HG02642 (cell line): ENCODE data around the gene SLC39A11.
"Not testable (repeated sequence)": the region's sequence is repeated elsewhere in the genome, so short reads cannot be mapped to it uniquely, and the experiment has no call there.

Source experiments
- ATAC-seq: cut with Tn5 transposase; IDR thresholded peaks from one replicate; pipeline ENCODE4 v1.9.1; 2021; ENCODE audit warnings: mild to moderate bottlenecking; ENCODE audit not compliant: unreplicated experiment, poor library complexity

Gene SLC39A11

GRCh38 chr17:72812823-72813222, 279.7 kb downstream of the SLC39A11 start:
- no peak for ATAC-seq

GRCh38 chr17:72811976-72812687, 280.4 kb downstream of the SLC39A11 start:
- ATAC-seq = no peak

DNA sequence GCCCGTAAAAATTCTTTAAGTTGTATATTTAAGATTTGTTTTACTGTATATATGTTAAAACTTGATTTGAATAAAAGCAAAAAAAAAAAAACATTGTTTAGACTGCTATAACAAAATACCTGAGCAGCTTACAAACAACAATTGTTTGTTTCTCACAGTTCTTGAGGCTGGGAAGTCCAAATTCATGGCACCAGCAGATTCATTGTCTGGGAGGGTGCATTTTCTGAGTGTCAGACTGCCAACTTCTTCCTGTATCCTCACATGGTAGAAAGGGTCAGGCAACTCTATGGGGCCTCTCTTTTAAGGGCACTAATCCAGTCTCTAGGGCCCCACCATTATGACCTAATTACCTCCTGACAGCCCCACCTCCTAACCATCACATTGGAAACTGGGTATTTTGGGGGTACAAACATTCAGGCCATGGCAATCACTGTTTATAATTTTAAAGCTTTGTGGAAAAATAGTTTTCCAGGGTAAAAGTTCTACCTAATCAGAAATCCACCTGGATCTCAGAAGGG, 281.4 kb downstream of the SLC39A11 start:
- no peak for ATAC-seq

DNA sequence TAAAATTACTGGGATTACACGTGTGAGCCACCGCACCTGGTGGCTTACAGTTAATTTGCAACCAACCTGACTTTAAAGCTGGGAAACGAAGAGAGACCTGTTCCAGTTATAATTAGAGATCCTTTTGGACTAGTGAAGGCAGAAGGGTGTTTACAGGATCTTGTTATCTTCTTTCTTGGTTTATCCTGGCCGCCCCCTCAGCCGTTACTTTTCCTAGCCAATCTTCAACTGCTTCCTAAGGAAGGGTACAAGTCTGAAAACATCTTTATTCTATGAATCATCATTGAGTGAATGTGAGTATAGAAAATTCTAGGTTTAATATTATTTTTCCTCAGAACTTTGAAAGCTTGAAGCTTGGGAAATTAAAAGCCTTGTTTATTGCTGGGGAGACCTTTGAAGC, 286.5 kb downstream of the SLC39A11 start:
- ATAC-seq = no peak

- ATAC-seq = no peak
Observed at GRCh38 chr17:72804949-72805707, 287.4 kb downstream of the SLC39A11 start.

- no peak for ATAC-seq
Observed at GRCh38 chr17:72802726-72803125, 289.8 kb downstream of the SLC39A11 start.

DNA sequence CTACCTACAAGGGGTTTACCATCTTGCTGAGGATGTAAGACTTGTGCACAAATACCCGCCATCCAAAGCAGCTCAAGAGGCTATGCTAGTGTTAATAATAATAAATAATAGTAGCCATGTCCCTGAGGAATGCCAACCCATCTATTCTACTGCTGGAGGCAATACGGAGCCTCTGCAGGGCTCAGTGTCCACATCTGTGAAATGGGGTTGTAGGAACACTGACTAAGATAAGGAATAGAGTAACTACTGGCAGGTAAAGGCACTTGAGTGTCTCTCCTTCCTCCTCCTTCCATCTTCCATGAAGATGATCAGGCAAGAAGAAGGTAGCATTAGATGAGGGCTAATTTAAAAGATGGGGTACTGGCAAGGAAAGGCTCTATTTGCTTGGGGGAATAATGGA, 295.3 kb downstream of the SLC39A11 start:
- ATAC-seq = no peak

GRCh38 chr17:72795941-72796340, 296.5 kb downstream of the SLC39A11 start:
- ATAC-seq = no peak

DNA sequence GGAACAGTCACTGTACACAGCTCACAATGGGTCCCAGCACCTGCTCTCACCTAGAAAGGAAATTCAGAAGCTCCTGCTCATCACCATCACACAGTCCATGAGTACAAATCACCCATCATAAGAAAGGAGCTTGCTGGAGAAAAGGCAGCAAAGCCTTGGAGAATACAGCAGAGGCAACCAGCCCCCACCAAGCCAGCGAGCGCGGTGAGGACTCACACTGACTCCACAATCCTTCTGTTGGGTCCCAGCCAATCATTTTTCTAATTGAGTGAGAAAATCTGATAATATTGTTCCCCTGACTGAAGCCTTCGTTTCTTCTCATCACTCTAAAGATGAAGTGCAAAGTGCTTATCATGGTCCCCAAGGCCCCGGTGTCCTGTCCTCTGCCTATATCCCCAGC, 298.3 kb downstream of the SLC39A11 start:
- no peak for ATAC-seq

GRCh38 chr17:72792771-72793170, 299.7 kb downstream of the SLC39A11 start:
- no peak for ATAC-seq

GRCh38 chr17:72790190-72790589, 302.3 kb downstream of the SLC39A11 start:
- ATAC-seq = no peak

DNA sequence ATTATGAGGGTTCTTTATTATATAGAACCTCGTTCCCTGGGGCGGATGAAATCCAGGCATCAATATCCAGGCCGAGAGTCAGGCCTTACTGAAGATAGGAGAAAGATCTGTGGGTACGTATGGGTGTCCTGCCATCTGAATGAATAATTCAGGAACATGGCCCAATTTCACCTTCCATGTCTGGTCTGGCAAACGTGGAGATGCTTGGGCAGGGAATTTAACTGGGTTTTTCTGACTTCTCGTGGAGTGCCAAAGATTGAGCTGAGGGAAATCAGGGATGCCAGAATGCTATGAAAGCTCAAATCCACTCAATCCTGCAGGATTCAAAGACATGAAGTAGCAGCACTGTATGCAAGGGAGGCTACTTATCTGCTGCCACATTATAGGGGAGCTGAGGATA, 302.8 kb downstream of the SLC39A11 start:
- no peak for ATAC-seq

- ATAC-seq = no peak
Observed at GRCh38 chr17:72788950-72789585, 303.4 kb downstream of the SLC39A11 start.

DNA sequence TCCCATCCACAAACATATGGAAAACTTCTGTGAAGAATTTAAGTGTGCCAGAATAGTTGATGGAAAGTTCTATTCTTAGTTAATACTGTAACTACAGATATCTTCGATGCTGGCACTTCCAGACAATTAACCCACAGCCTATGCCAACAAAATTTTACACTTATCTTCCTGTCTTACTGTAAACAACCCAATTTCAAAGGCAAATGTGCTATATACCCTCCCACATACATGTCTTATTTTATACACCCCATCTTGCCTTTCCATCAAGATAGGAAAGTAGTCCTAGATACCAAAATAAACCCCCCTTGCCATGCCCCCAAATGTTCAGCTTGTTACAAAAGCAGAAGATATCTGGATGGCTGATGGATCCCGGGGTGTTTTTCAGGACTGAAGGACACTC, 306.3 kb downstream of the SLC39A11 start:
- no peak for ATAC-seq

DNA sequence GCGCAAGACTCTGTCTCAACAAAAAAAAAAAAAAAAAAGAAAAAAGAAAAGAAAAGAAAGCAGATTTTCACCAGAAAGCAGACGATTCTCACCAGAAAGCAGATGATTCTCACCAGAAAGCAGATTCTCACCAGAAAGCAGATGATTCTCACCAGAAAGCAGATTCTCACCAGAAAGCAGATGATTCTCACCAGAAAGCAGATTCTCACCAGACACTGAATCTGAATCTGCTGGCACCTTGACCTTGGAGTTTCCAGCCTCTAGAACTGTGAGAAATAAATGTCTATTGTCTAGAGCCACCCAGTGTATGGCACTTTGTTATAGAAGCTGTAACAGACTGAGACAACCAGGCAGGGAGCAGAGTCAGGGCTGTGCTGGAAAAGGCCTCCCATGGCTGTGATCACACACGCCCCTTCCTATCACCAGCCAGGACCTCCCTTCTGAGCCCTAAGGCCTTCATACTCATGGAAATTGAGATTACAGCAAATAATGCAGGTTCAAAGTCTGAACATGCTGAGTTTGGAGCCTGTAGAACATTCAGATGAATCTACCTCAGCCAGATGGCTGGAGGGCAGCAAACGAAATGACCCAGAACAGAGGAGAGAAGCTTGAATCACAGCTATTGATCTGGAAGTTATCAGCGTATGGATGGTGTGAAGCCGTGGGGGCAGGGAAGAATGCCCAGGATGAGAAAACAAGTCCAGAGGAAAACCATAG, 309.3 kb downstream of the SLC39A11 start:
- no peak for ATAC-seq

DNA sequence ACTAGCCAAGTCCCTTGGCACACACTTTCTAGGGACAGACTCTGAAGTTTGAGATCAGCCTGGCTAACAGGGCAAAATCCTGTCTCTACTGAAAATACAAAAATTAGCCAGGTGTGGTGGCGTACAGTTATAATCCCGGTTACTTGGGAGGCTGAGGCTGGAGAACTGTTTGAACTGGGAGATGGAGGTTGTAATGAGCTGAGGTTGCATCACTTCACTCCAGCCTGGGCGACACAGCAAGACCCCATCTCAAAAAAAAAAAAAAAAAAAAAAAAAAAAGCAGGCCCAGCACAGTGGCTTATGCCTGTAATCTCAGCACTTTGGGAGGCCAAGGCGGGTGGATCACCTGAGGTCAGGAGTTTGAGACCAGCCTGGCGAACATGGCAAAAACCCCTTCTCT, 310.1 kb downstream of the SLC39A11 start:
- not testable (repeated sequence) for ATAC-seq

DNA sequence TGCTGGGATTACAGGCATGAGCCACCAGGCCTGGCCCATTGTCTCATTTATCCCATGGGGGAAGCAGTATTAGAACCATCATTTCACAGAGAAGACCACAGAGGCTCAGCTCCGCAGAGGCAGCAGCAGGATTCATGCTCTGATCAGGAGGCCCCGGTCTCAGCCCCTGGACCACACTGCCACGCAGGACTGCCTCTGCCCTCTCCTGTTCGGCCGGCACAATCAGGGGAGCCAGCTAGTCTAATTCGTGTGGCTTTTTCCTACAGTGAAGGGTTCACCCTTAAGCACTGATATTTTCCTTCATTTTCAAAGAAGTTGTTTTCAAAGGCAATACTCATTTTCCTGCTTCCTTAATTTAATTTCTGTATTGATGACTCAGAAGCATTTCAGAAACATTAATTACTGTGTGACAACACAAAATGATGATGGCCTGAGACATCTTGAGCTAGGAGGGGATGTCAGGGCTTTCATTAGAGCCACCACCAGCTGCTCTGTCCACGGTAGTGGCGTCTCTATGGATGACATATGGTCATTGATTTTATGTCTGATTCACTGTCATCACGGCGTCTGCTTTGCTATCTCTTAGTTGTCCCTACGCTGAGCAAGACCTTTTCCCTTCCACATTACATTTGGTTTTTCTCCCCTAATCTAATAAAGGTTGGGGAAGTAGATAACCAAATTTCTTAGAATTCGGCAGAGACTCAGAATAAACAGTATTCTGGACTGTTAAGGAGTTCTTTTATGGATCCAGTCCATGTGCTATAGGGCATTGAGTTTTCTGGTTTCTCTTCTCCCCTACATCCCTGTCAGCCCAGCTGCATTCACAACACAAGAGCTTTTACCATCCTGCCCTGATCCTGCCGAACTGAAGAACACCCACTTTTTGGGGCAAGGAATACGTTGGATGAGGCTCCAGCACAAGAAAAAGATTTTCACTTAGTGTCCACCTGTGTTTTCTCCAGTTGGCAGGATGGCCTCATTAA, 314.0 kb downstream of the SLC39A11 start:
- ATAC-seq = no peak

- no peak for ATAC-seq
Observed at GRCh38 chr17:72775919-72776318, 316.6 kb downstream of the SLC39A11 start.

DNA sequence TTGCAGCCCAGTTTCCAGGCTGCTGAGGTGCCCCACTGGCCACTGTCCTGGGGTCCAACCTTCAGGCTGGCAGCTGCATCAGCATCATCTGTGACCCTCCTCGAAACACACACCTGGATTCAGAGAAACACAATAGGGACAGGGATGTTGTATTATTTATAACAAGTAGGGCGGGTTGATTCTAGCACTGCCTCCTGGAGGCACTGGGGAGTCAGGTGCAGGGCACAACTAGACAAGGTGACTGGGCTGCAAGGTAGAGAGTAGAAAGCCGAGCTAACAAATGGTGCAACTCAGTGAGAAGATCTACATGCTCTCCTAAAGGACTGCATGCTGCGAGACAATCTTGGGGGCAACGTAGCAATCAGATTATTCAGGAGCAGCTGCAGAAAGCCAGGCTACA, 317.3 kb downstream of the SLC39A11 start:
- no peak for ATAC-seq
